GM18505 (cell line): ENCODE measurements around the gene ADAM10.

Source experiments
- ATAC-seq: cut with Tn5 transposase; IDR thresholded peaks from one replicate; pipeline ENCODE4 v1.9.1; 2021; ENCODE audit not compliant: unreplicated experiment
- POLR2A ChIP-seq: IDR thresholded peaks from 4 replicates; pipeline ENCODE4 v1.6.1; 2011; ENCODE audit warnings: borderline replicate concordance; ENCODE audit not compliant: insufficient read depth, insufficient read length; ENCODE audit errors: extremely low read depth

Gene ADAM10

GRCh38 chr15:58544756-58545155 lies 204.8 kb downstream of the ADAM10 start:
- no peak for TF ChIP-seq POLR2A
- ATAC-seq = no peak

GRCh38 chr15:58543664-58544335 lies 205.7 kb downstream of the ADAM10 start:
- no peak for ATAC-seq

GRCh38 chr15:58541410-58542087 lies 208.0 kb downstream of the ADAM10 start:
- TF ChIP-seq POLR2A = no peak
- no peak for ATAC-seq

More at GRCh38 chr15:58543664-58544335, 205.7 kb downstream of the ADAM10 start:
- TF ChIP-seq POLR2A = no peak

- no peak for TF ChIP-seq POLR2A
- no peak for ATAC-seq
These were observed 210.0 kb downstream of the ADAM10 start for GRCh38 chr15:58539548-58539947.

GRCh38 chr15:58538901-58539300 lies 210.6 kb downstream of the ADAM10 start:
- TF ChIP-seq POLR2A = no peak

More at GRCh38 chr15:58538901-58539300, 210.6 kb downstream of the ADAM10 start:
- no peak for ATAC-seq
